Peyer's patch (tissue), 4 donors: ENCODE results near the gene MLST8.

Experiments used
- POLR2A ChIP-seq, 2 donors: fragments of 450-650 bp; IDR thresholded peaks; one replicate each; pipeline ENCODE4 v1.5.1; 2017; ENCODE audit warnings: antibody characterized with exemption in 2 of 2, mild to moderate bottlenecking in 2 of 2, moderate library complexity in 2 of 2
- TF ChIP-seq, protein P1 (sequence below), 6 experiments: fragments of 450-650 bp in 4 of 6; fragments of 200-600 bp in 2 of 6; sonication (generic) in 1 of 6; IDR thresholded peaks; one replicate each; pipeline ENCODE4 v1.5.1; 2017 to 2019; ENCODE audit warnings: antibody characterized with exemption in 6 of 6, mild to moderate bottlenecking in 3 of 6, moderate library complexity in 1 of 6

DNA sequence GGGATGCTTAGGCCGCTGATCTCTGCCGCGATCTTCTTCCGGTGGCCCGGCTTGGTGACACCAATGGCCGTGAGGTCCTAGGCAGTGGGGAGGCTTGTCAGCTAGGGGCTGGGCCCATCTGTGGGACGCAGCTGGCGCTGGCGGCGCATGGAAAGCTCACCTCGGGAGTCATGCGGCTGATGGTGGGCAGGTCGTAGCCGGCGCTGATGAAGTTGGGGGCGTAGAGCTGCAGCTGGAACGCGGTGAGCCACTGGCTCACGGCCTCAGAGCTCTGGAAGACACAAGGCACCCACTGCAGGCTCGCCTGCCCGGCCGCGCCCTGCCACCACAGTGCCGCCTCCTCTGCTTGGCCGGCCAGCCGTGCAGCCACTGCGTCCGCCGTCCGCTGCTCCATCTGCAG is 21.6 kb upstream of the MLST8 start:
- no peak for TF ChIP-seq POLR2A (IDR thresholded peaks at IDR 0.05)
- TF ChIP-seq, protein P1, sequence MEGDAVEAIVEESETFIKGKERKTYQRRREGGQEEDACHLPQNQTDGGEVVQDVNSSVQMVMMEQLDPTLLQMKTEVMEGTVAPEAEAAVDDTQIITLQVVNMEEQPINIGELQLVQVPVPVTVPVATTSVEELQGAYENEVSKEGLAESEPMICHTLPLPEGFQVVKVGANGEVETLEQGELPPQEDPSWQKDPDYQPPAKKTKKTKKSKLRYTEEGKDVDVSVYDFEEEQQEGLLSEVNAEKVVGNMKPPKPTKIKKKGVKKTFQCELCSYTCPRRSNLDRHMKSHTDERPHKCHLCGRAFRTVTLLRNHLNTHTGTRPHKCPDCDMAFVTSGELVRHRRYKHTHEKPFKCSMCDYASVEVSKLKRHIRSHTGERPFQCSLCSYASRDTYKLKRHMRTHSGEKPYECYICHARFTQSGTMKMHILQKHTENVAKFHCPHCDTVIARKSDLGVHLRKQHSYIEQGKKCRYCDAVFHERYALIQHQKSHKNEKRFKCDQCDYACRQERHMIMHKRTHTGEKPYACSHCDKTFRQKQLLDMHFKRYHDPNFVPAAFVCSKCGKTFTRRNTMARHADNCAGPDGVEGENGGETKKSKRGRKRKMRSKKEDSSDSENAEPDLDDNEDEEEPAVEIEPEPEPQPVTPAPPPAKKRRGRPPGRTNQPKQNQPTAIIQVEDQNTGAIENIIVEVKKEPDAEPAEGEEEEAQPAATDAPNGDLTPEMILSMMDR (IDR thresholded peaks at IDR 0.05) = no peak
